Measurements from ENCODE around the gene TET3.

The TET3 gene

DNA sequence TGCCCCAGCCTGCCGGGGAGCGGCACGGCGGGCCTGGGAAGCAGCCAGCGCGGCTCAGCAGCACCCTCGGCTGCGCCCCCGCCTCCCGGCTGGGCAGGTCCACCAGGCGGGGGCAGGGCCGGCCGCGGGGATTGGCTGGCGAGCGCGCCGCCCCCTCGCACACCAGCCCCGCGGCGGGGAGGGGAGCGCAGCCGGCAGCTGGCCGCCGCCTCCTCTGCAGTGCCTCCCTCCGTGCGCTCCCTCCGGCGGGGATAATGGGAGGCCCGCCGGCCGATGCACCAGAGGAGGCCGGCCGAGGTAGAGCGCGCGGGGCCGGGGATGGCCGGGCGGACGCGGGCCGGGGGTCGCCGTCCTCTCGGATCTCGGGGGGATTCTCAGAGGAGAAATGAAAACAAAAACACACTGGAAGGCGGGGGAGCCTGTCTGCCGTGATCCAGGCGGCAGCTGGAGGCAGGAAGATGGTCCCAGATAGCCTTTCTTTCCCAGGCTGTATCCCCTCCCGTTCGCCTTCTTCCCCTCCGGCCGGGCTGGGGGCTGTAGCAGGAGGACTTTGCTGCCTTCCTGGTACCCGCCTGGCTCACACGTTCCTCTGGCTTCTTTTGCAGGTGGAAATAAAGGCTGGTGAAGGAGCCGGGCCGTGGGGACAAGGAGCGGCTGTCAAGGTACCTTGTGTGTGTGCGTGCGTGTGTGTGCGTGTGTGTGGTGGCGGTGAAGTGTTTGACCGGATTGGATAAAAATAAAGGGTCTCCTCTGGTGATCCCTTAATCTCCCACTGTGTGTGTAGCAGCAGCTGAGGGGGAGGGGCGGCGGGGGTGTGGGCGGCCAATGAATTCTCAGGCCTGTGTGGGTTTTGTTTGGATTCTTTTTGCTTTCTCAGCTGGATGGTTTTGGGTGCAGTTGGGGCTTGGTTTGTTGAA lies 18.1 kb downstream of the TET3 start:
- H3K36me3 ChIP-seq (ENCODE audit: insufficient read depth, low read length): no peaks in the 10 kb centered on the region; the same call in 1 of the 2 replicates
- H3K4me3 ChIP-seq: peak overlapping the region; percentile 89
- no peak overlapping the region for H3K9ac ChIP-seq (ENCODE audit: insufficient read length)
- H3K27ac ChIP-seq: no peak overlapping the region; the same call in 1 of the 2 replicates
- H3K9me3 ChIP-seq (ENCODE audit: low read depth, low read length): no peaks in the 10 kb centered on the region
- TF ChIP-seq POLR2AphosphoS5 (IDR thresholded peaks at IDR 0.05; ENCODE audit: borderline replicate concordance, low read depth, low read length) (peak; percentile 24; the same call in 1 of the 2 replicates), EZH2 (IDR thresholded peaks at IDR 0.05) (no peak), FOXP2 (optimal IDR thresholded peaks at IDR 0.05; ENCODE audit: control extremely low read depth, extremely low read length, insufficient read depth) (no peak)
- DNase-seq (ENCODE audit: low read depth, low spot score): no peak

DNA sequence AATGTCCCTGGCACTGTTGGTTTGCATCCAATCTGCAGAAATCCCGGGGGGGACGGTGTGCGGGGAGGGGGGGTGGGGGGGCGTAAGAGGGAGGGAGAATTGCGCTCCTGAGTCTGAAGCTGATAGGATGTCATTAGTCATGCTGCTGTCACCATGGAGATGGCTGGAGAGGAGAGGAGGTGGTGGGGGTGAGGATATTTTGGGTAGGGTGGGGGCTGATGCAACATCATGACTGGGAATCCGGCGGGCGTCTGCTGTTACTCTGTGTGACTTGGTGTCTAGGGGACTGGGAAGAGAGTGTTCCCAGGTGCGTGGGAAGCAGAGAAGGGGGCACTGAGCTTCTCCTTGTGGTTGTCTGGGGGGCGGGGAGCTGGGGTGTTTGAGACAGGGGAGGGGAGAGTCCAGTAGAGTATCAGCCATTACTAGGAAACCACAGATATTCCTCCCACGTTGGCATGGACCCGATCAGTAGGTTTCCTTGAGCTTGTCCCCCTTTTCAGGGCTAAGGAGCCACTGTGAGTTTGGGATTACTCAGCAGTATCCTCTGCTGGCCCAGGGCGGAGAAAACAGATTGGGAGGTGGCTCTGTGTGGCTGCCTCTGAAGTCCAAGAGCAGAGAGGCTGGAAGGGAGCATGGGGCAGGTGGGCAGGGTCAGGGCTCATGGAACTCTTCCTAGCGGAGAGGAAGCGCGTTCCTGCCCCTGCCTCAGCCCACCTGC lies 18.9 kb downstream of the TET3 start:
- H3K27ac ChIP-seq: peak overlapping the region; percentile 51; the same call in 1 of the 2 replicates
- no peaks in the 10 kb centered on the region; the same call in 1 of the 2 replicates for H3K36me3 ChIP-seq (ENCODE audit: insufficient read depth, low read length)
- H3K4me3 ChIP-seq: peak overlapping the region; percentile 89
- no peak for DNase-seq (ENCODE audit: low read depth, low spot score)
- H3K9me3 ChIP-seq (ENCODE audit: low read depth, low read length): no peaks in the 10 kb centered on the region
- TF ChIP-seq FOXP2 (optimal IDR thresholded peaks at IDR 0.05; ENCODE audit: control extremely low read depth, extremely low read length, insufficient read depth): no peak
- no peak for TF ChIP-seq POLR2AphosphoS5 (IDR thresholded peaks at IDR 0.05; ENCODE audit: borderline replicate concordance, low read depth, low read length)
- TF ChIP-seq EZH2 (IDR thresholded peaks at IDR 0.05): no peak
- H3K9ac ChIP-seq (ENCODE audit: insufficient read length): peak overlapping the region; percentile 14

DNA sequence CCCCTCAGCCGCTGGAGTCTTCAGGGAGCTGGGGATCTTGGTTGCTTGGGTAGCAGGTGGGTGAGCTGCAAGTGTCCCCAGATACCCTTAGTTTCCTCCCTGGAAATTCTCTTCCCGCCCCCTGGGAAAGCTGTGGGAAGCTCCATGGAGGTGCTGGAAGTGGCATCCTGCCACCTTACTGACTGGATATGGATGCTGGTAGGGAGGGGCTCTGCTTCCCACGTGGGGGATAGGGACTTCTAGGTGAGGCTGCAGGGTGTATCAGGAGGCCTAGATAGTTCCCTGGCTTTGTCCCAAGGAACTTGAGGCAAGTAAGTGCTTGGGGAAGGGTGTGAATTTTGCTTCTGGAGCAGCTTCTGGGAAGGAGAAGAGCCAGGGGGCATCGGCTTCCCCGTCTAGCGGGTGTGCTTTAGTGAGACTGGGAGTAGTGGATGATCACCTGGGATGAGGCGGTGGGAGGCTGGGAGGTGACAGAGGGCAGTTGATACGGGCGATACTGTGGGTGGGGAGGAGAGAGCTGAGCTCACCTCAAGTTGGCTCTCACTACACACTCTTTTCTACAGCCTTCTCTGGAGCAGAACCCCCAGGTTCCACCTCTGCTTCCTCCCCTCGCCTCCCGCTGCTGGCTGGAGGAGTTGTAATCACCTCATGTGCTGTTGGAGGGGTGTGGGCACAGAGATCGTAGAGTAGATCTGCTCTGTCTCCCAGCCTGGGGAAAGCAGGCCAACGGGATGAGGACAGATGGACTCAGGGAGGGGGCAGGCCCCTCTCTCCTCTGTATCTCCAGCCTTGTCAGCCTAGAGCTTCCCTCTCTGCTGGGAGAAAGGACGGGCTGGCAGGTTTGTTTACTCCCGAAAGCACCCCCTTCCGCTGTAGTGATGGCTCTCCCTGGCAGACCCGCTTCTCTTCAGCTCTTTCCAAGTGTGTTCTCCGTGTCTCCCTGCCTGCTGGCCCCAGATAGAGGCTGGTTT lies 19.8 kb downstream of the TET3 start:
- Histone ChIP-seq H3K27ac (peak overlapping the region; percentile 51; the same call in 1 of the 2 replicates), H3K9ac (ENCODE audit: insufficient read length) (peak overlapping the region; percentile 14), H3K9me3 (ENCODE audit: low read depth, low read length) (no peaks in the 10 kb centered on the region), H3K4me3 (peak overlapping the region; percentile 50; the same call in 1 of the 2 replicates), H3K36me3 (ENCODE audit: insufficient read depth, low read length) (no peaks in the 10 kb centered on the region; the same call in 1 of the 2 replicates)
- TF ChIP-seq EZH2 (IDR thresholded peaks at IDR 0.05): no peak
- no peak for TF ChIP-seq FOXP2 (optimal IDR thresholded peaks at IDR 0.05; ENCODE audit: control extremely low read depth, extremely low read length, insufficient read depth)
- no peak for TF ChIP-seq POLR2AphosphoS5 (IDR thresholded peaks at IDR 0.05; ENCODE audit: borderline replicate concordance, low read depth, low read length)
- DNase-seq (ENCODE audit: low read depth, low spot score): no peak

- H3K9me3 ChIP-seq (ENCODE audit: low read depth, low read length): no peaks in the 10 kb centered on the region
- H3K4me3 ChIP-seq: no peak overlapping the region
- TF ChIP-seq FOXP2 (optimal IDR thresholded peaks at IDR 0.05; ENCODE audit: control extremely low read depth, extremely low read length, insufficient read depth) (no peak), EZH2 (IDR thresholded peaks at IDR 0.05) (no peak), POLR2AphosphoS5 (IDR thresholded peaks at IDR 0.05; ENCODE audit: borderline replicate concordance, low read depth, low read length) (no peak)
- no peak for DNase-seq (ENCODE audit: low read depth, low spot score)
- H3K27ac ChIP-seq: no peak overlapping the region
- peaks cover 3% of the 10 kb centered on the region; the same call in 1 of the 2 replicates for H3K36me3 ChIP-seq (ENCODE audit: insufficient read depth, low read length)
- H3K9ac ChIP-seq (ENCODE audit: insufficient read length): no peak overlapping the region
Observed at GRCh38 chr2:74005786-74006185, 21.1 kb downstream of the TET3 start.

DNA sequence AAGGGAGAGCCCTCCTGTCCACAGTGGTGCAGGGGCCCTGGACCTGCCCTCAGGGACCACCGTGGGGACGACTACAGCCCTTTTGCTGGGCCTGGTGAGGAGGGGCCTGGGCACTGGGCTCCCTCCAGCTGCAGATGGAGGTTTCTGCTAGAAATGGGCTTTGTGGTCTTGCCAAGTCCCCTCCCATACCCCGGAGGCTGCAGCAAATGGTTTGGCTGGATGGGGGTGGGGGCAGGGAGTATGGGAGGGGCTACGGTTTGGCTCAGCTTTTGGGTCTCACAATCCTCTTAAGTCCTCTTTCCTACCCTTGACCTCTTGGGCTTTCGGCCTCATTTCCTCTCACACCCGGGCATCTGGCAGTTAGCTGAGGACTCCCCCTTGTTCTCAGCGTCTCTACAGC lies 21.7 kb downstream of the TET3 start:
- Histone ChIP-seq H3K27ac (0 out of 2 replicates have a peak overlapping the region, but pooled peaks have one; percentile 26), H3K9ac (ENCODE audit: insufficient read length) (no peak overlapping the region), H3K4me3 (peak overlapping the region; percentile 27), H3K9me3 (ENCODE audit: low read depth, low read length) (no peaks in the 10 kb centered on the region), H3K36me3 (ENCODE audit: insufficient read depth, low read length) (peaks cover 3% of the 10 kb centered on the region; the same call in 1 of the 2 replicates)
- no peak for TF ChIP-seq POLR2AphosphoS5 (IDR thresholded peaks at IDR 0.05; ENCODE audit: borderline replicate concordance, low read depth, low read length)
- TF ChIP-seq EZH2 (IDR thresholded peaks at IDR 0.05): no peak
- no peak for TF ChIP-seq FOXP2 (optimal IDR thresholded peaks at IDR 0.05; ENCODE audit: control extremely low read depth, extremely low read length, insufficient read depth)
- DNase-seq (ENCODE audit: low read depth, low spot score): no peak

GRCh38 chr2:74007121-74007520 lies 22.4 kb downstream of the TET3 start:
- no peak overlapping the region; the same call in 1 of the 2 replicates for H3K4me3 ChIP-seq
- 0 out of 2 replicates have a peak overlapping the region, but pooled peaks have one; percentile 26 for H3K27ac ChIP-seq
- no peak overlapping the region for H3K9ac ChIP-seq (ENCODE audit: insufficient read length)
- DNase-seq (ENCODE audit: low read depth, low spot score): no peak
- no peaks in the 10 kb centered on the region for H3K9me3 ChIP-seq (ENCODE audit: low read depth, low read length)
- H3K36me3 ChIP-seq (ENCODE audit: insufficient read depth, low read length): peaks cover 3% of the 10 kb centered on the region; the same call in 1 of the 2 replicates
- no peak for TF ChIP-seq POLR2AphosphoS5 (IDR thresholded peaks at IDR 0.05; ENCODE audit: borderline replicate concordance, low read depth, low read length)
- no peak for TF ChIP-seq EZH2 (IDR thresholded peaks at IDR 0.05)
- no peak for TF ChIP-seq FOXP2 (optimal IDR thresholded peaks at IDR 0.05; ENCODE audit: control extremely low read depth, extremely low read length, insufficient read depth)

DNA sequence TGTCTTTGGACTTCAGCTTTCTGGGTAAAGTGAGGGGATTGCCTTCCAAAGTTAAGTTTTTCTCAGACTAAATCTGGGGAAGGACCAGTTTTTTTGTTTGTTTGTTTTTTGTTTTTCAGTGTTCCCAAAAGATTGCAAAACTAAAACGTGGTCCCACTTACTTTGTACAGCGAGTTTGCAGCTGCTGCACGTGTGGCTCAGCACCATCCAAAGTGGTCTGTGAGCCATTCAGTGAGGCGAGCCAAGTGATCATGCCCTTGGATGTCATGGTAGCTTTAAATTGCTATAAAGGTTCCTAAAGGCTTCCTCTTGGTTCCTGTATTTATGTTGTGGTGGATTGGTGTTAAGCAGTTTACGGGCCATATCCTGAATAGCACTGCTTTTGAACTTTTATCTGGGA lies 23.0 kb downstream of the TET3 start:
- DNase-seq (ENCODE audit: low read depth, low spot score): no peak
- Histone ChIP-seq H3K36me3 (ENCODE audit: insufficient read depth, low read length) (peaks cover 3% of the 10 kb centered on the region; the same call in 1 of the 2 replicates), H3K9me3 (ENCODE audit: low read depth, low read length) (no peaks in the 10 kb centered on the region), H3K9ac (ENCODE audit: insufficient read length) (no peak overlapping the region), H3K4me3 (0 out of 2 replicates have a peak overlapping the region, but pooled peaks have one; percentile 59), H3K27ac (peak overlapping the region; percentile 75)
- TF ChIP-seq POLR2AphosphoS5 (IDR thresholded peaks at IDR 0.05; ENCODE audit: borderline replicate concordance, low read depth, low read length) (no peak), EZH2 (IDR thresholded peaks at IDR 0.05) (no peak), FOXP2 (optimal IDR thresholded peaks at IDR 0.05; ENCODE audit: control extremely low read depth, extremely low read length, insufficient read depth) (no peak)
